ENCODE data around the gene SIPA1L2. TPM values are rescaled to one million over a fixed set of nuclear protein-coding genes. Genes with fewer than 3 reads are reported as not detected.

Gene SIPA1L2
- 0.38 TPM for polyA plus RNA-seq (2013)

- POLR2A ChIA-PET = interaction anchor here (0.6 kb wide), 1 partner anchor 874 kb away, joined by 3 read pairs; no protein-coding TSS in a partner anchor
- Histone ChIP-seq H3K9me3 (ENCODE audit: control extremely low read depth in 1 of 5, control insufficient read depth in 4 of 5, insufficient read depth in 2 of 5, low read depth in 1 of 5, low read length in 4 of 5) (no peaks in the 10 kb centered on the region), H3K36me3 (ENCODE audit: control insufficient read depth in 4 of 4, insufficient read depth in 4 of 4, low read length in 3 of 4) (no peaks in the 10 kb centered on the region), H3K4me3 (ENCODE audit: control insufficient read depth in 1 of 7, extremely low read depth in 1 of 7, insufficient read depth in 4 of 7, low read depth in 2 of 7, low read length in 6 of 7) (peak within 1 kb of the TSS; percentile 34 to 79 (median 68)), H3K27me3 (replicated peaks in 2 of 5; ENCODE audit: control insufficient read depth in 4 of 5, insufficient read depth in 5 of 5, low read length in 4 of 5) (peaks cover 0 to 16% (median 8%) of the 10 kb centered on the region in 5 experiments), H3K4me1 (ENCODE audit: control extremely low read depth in 1 of 4, control insufficient read depth in 4 of 4, insufficient read depth in 4 of 4, low read length in 3 of 4) (peaks cover 5 to 26% (median 19%) of the 10 kb centered on the region in 4 experiments), H3K27ac (ENCODE audit: insufficient read depth in 1 of 2, low read depth in 1 of 2, low read length in 2 of 2, poor library complexity in 1 of 2, severe bottlenecking in 2 of 2) (no peak within 1 kb of the TSS)
- peak; percentile 81 to 86 (median 86) for DNase-seq
- under 1% methylated on average over 83 of the region's 98 CpGs for WGBS (ENCODE audit: insufficient coverage)
- CTCF ChIA-PET = interaction anchor here (1.1 to 1.9 kb wide), 4 partner anchors 10 to 511 kb away, joined by 3 to 6 read pairs (median 3); no protein-coding TSS in a partner anchor
These were observed at the start of gene SIPA1L2 for GRCh38 chr1:232630047-232630893. Gene SIPA1L2, minus strand, starts transcription at chr1:232630133. Its CDS starts 114,794 bp downstream, at chr1:232515339.

- Histone ChIP-seq H3K4me3 (ENCODE audit: control insufficient read depth in 1 of 7, extremely low read depth in 1 of 7, insufficient read depth in 4 of 7, low read depth in 2 of 7, low read length in 6 of 7) (no peak overlapping the region), H3K9me3 (ENCODE audit: control extremely low read depth in 1 of 5, control insufficient read depth in 4 of 5, insufficient read depth in 2 of 5, low read depth in 1 of 5, low read length in 4 of 5) (no peaks in the 10 kb centered on the region), H3K27me3 (replicated peaks in 2 of 5; ENCODE audit: control insufficient read depth in 4 of 5, insufficient read depth in 5 of 5, low read length in 4 of 5) (no peaks in the 10 kb centered on the region), H3K27ac (ENCODE audit: insufficient read depth in 1 of 2, low read depth in 1 of 2, low read length in 2 of 2, poor library complexity in 1 of 2, severe bottlenecking in 2 of 2) (no peak overlapping the region), H3K4me1 (ENCODE audit: control extremely low read depth in 1 of 4, control insufficient read depth in 4 of 4, insufficient read depth in 4 of 4, low read length in 3 of 4) (peaks cover 0 to 6% (median 2%) of the 10 kb centered on the region in 4 experiments), H3K36me3 (ENCODE audit: control insufficient read depth in 4 of 4, insufficient read depth in 4 of 4, low read length in 3 of 4) (no peaks in the 10 kb centered on the region)
- WGBS (ENCODE audit: insufficient coverage) = 91% methylated on average over 7 of the region's 9 CpGs
- DNase-seq = no peak
- POLR2A ChIA-PET = interaction anchor here (0.6 kb wide), 1 partner anchor 904 kb away, joined by 3 read pairs; no protein-coding TSS in a partner anchor
- CTCF ChIA-PET = interaction anchor here (0.9 to 1.0 kb wide), 2 partner anchors 11 kb away, joined by 3 read pairs; no protein-coding TSS in a partner anchor
These were observed 48.4 kb upstream of the SIPA1L2 start for GRCh38 chr1:232678185-232678886.

GRCh38 chr1:232676307-232676706 is 46.4 kb upstream of the SIPA1L2 start:
- CTCF ChIA-PET = interaction anchor here (1.6 kb wide), 1 partner anchor 17 kb away, joined by 3 read pairs; no protein-coding TSS in a partner anchor
- H3K4me3 ChIP-seq (ENCODE audit: control insufficient read depth in 1 of 7, extremely low read depth in 1 of 7, insufficient read depth in 4 of 7, low read depth in 2 of 7, low read length in 6 of 7) = no peak overlapping the region
- H3K27me3 ChIP-seq (replicated peaks in 2 of 5; ENCODE audit: control insufficient read depth in 4 of 5, insufficient read depth in 5 of 5, low read length in 4 of 5) = no peaks in the 10 kb centered on the region
- POLR2A ChIA-PET = no interaction called here
- H3K36me3 ChIP-seq (ENCODE audit: control insufficient read depth in 4 of 4, insufficient read depth in 4 of 4, low read length in 3 of 4) = no peaks in the 10 kb centered on the region
- H3K9me3 ChIP-seq (ENCODE audit: control extremely low read depth in 1 of 5, control insufficient read depth in 4 of 5, insufficient read depth in 2 of 5, low read depth in 1 of 5, low read length in 4 of 5) = no peaks in the 10 kb centered on the region
- DNase-seq = no peak
- no peak overlapping the region for H3K27ac ChIP-seq (ENCODE audit: insufficient read depth in 1 of 2, low read depth in 1 of 2, low read length in 2 of 2, poor library complexity in 1 of 2, severe bottlenecking in 2 of 2)
- WGBS (ENCODE audit: insufficient coverage) = 100% methylated on average over 2 of the region's 2 CpGs
- no peaks in the 10 kb centered on the region for H3K4me1 ChIP-seq (ENCODE audit: control extremely low read depth in 1 of 4, control insufficient read depth in 4 of 4, insufficient read depth in 4 of 4, low read length in 3 of 4)

- DNase-seq = no peak
- no peak overlapping the region for H3K27ac ChIP-seq (ENCODE audit: insufficient read depth in 1 of 2, low read depth in 1 of 2, low read length in 2 of 2, poor library complexity in 1 of 2, severe bottlenecking in 2 of 2)
- H3K9me3 ChIP-seq (ENCODE audit: control extremely low read depth in 1 of 5, control insufficient read depth in 4 of 5, insufficient read depth in 2 of 5, low read depth in 1 of 5, low read length in 4 of 5) = no peaks in the 10 kb centered on the region
- H3K36me3 ChIP-seq (ENCODE audit: control insufficient read depth in 4 of 4, insufficient read depth in 4 of 4, low read length in 3 of 4) = no peaks in the 10 kb centered on the region
- no CpG with 5 or more reads among the region's 1 CpG for WGBS (ENCODE audit: insufficient coverage)
- no peaks in the 10 kb centered on the region for H3K4me1 ChIP-seq (ENCODE audit: control extremely low read depth in 1 of 4, control insufficient read depth in 4 of 4, insufficient read depth in 4 of 4, low read length in 3 of 4)
- no peaks in the 10 kb centered on the region for H3K27me3 ChIP-seq (replicated peaks in 2 of 5; ENCODE audit: control insufficient read depth in 4 of 5, insufficient read depth in 5 of 5, low read length in 4 of 5)
- H3K4me3 ChIP-seq (ENCODE audit: control insufficient read depth in 1 of 7, extremely low read depth in 1 of 7, insufficient read depth in 4 of 7, low read depth in 2 of 7, low read length in 6 of 7) = no peak overlapping the region
- ChIA-PET POLR2A (no interaction called here), CTCF (interaction anchor here (1.6 kb wide), 1 partner anchor 17 kb away, joined by 3 read pairs; no protein-coding TSS in a partner anchor)
These were observed 46.0 kb upstream of the SIPA1L2 start for GRCh38 chr1:232675898-232676297.

GRCh38 chr1:232675260-232675659 is 45.3 kb upstream of the SIPA1L2 start:
- no peaks in the 10 kb centered on the region for H3K27me3 ChIP-seq (replicated peaks in 2 of 5; ENCODE audit: control insufficient read depth in 4 of 5, insufficient read depth in 5 of 5, low read length in 4 of 5)
- H3K9me3 ChIP-seq (ENCODE audit: control extremely low read depth in 1 of 5, control insufficient read depth in 4 of 5, insufficient read depth in 2 of 5, low read depth in 1 of 5, low read length in 4 of 5) = no peaks in the 10 kb centered on the region
- 99% methylated on average over 5 of the region's 5 CpGs for WGBS (ENCODE audit: insufficient coverage)
- H3K4me1 ChIP-seq (ENCODE audit: control extremely low read depth in 1 of 4, control insufficient read depth in 4 of 4, insufficient read depth in 4 of 4, low read length in 3 of 4) = peaks cover 0 to 4% (median 0%) of the 10 kb centered on the region in 4 experiments
- no peak for DNase-seq
- POLR2A ChIA-PET = no interaction called here
- CTCF ChIA-PET = interaction anchor here (0.6 to 1.6 kb wide), 2 partner anchors 16 to 38 kb away, joined by 3 read pairs; no protein-coding TSS in a partner anchor
- H3K36me3 ChIP-seq (ENCODE audit: control insufficient read depth in 4 of 4, insufficient read depth in 4 of 4, low read length in 3 of 4) = no peaks in the 10 kb centered on the region
- no peak overlapping the region for H3K27ac ChIP-seq (ENCODE audit: insufficient read depth in 1 of 2, low read depth in 1 of 2, low read length in 2 of 2, poor library complexity in 1 of 2, severe bottlenecking in 2 of 2)
- H3K4me3 ChIP-seq (ENCODE audit: control insufficient read depth in 1 of 7, extremely low read depth in 1 of 7, insufficient read depth in 4 of 7, low read depth in 2 of 7, low read length in 6 of 7) = no peak overlapping the region

GRCh38 chr1:232673256-232673655 is 43.3 kb upstream of the SIPA1L2 start:
- ChIA-PET POLR2A (interaction anchor here (0.5 kb wide), 1 partner anchor 446 kb away, joined by 3 read pairs; no protein-coding TSS in a partner anchor), CTCF (interaction anchor here (1.4 to 1.5 kb wide), 2 partner anchors 13 to 19 kb away, joined by 4 read pairs; no protein-coding TSS in a partner anchor)
- H3K27me3 ChIP-seq (replicated peaks in 2 of 5; ENCODE audit: control insufficient read depth in 4 of 5, insufficient read depth in 5 of 5, low read length in 4 of 5) = no peaks in the 10 kb centered on the region
- peaks cover 0 to 4% (median 0%) of the 10 kb centered on the region in 4 experiments for H3K4me1 ChIP-seq (ENCODE audit: control extremely low read depth in 1 of 4, control insufficient read depth in 4 of 4, insufficient read depth in 4 of 4, low read length in 3 of 4)
- DNase-seq = no peak
- no peaks in the 10 kb centered on the region for H3K36me3 ChIP-seq (ENCODE audit: control insufficient read depth in 4 of 4, insufficient read depth in 4 of 4, low read length in 3 of 4)
- 78% methylated on average over 4 of the region's 6 CpGs for WGBS (ENCODE audit: insufficient coverage)
- no peak overlapping the region for H3K4me3 ChIP-seq (ENCODE audit: control insufficient read depth in 1 of 7, extremely low read depth in 1 of 7, insufficient read depth in 4 of 7, low read depth in 2 of 7, low read length in 6 of 7)
- H3K27ac ChIP-seq (ENCODE audit: insufficient read depth in 1 of 2, low read depth in 1 of 2, low read length in 2 of 2, poor library complexity in 1 of 2, severe bottlenecking in 2 of 2) = no peak overlapping the region
- H3K9me3 ChIP-seq (ENCODE audit: control extremely low read depth in 1 of 5, control insufficient read depth in 4 of 5, insufficient read depth in 2 of 5, low read depth in 1 of 5, low read length in 4 of 5) = no peaks in the 10 kb centered on the region

Measured in common myeloid progenitor, CD34-positive (primary cell).